NB4 (cell line): ENCODE data around the gene CDH13.

ENCODE experiments used
- CTCF ChIP-seq: IDR thresholded peaks from one replicate; pipeline ENCODE4 v1.5.1; 2012; ENCODE audit warnings: low read depth, low read length
- POLR2A ChIP-seq: IDR thresholded peaks from 2 replicates; pipeline ENCODE4 v1.6.1; 2011; ENCODE audit warnings: mild to moderate bottlenecking; ENCODE audit not compliant: insufficient read length; ENCODE audit errors: extremely low read depth

GRCh38 chr16:83808573-83809014, 1181.8 kb downstream of the CDH13 start:
- no peak for TF ChIP-seq CTCF
- no peak for TF ChIP-seq POLR2A
